ENCODE data around the gene TRMU. TPM values are rescaled to one million over a fixed set of nuclear protein-coding genes. Genes with fewer than 3 reads are reported as not detected.
A peak's percentile ranks its signal among the peaks of the same experiment; 100 is the strongest.
"Not testable (repeated sequence)": the region's sequence is repeated elsewhere in the genome, so short reads cannot be mapped to it uniquely, and the experiment has no call there.

TRMU gene
- total and polyA plus RNA-seq, 5 donors = 31.5 to 48.7 (median 40.2) TPM

DNA sequence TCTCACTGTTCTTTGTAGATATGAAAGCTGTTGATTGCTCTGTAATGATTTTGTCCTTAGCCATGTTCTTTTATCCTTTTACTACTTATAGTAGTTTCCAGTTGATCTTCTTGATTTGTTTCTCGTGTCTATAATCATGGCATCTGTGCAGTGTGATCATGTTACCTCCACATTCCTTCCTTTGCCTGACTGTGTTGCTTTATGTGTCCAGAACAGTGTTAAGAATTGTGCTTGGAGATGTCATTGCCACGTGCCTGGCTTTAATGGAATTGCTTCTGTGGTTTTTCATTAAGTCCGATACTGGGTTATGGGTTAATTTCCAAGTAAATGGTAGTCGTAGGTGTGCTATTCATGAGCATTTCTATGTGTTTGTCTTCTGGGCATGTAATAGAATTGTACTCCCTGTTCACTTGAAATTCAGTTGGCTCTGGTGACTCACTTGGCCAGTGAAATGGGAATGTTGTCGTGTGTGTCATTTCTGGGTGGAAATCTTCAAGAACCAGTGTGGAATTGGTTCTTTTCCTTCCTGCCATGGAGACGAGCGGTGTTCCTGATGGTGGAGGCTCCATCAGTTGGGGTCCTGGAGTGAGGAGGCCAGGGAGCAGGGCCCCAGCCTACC is 32.1 kb upstream of the TRMU start:
- Histone ChIP-seq H3K4me3 (ENCODE audit: low read length) (no peak overlapping the region), H3K9me3 (ENCODE audit: control insufficient read depth, low read length) (no peaks in the 10 kb centered on the region), H3K4me1 (ENCODE audit: control insufficient read depth, insufficient read depth, low read length) (no peaks in the 10 kb centered on the region), H3K27ac (ENCODE audit: low read length) (no peak overlapping the region), H3K27me3 (ENCODE audit: control insufficient read depth, insufficient read depth) (no peaks in the 10 kb centered on the region)
- no peak for DNase-seq
- ATAC-seq = no peak
- 92% methylated on average over 7 of the region's 7 CpGs for WGBS
- intact Hi-C loops (cut with DNase I) = no loop called here

DNA sequence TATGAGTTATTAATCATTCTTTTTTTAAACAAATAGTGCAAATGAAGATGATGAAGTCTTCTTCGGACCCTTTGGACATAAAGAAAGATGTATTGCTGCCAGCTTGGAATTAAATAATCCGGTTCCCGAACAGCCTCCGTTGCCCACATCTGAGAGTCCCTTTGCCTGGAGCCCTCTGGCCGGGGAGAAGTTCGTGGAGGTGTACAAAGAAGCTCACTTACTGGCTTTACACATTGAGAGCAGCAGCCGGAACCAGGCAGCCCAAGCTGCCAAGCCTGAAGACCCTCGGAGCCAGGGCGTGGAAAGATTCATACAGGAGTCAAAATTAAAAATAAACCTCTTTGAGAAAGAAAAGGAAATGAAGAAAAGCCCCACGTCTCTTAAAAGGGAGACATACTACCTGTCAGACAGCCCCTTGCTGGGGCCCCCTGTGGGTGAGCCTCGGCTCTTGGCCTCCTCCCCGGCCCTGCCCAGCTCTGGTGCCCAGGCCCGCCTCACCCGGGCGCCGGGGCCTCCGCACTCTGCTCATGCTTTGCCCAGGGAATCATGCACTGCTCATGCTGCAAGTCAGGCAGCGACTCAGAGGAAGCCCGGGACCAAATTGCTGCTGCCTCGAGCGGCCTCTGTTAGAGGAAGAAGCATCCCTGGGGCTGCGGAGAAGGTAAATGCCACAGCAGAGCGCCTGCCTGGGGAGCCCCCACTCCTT is 27.1 kb upstream of the TRMU start:
- Histone ChIP-seq H3K9me3 (ENCODE audit: control insufficient read depth, low read length) (no peaks in the 10 kb centered on the region), H3K27me3 (ENCODE audit: control insufficient read depth, insufficient read depth) (no peaks in the 10 kb centered on the region), H3K4me1 (ENCODE audit: control insufficient read depth, insufficient read depth, low read length) (no peaks in the 10 kb centered on the region), H3K4me3 (ENCODE audit: low read length) (no peak overlapping the region), H3K27ac (ENCODE audit: low read length) (no peak overlapping the region)
- DNase-seq (no peak), ATAC-seq (peak in 1 of 2 donors; percentile 45)
- intact Hi-C loops (cut with DNase I) = no loop called here
- 87% methylated on average over 23 of the region's 23 CpGs for WGBS

DNA sequence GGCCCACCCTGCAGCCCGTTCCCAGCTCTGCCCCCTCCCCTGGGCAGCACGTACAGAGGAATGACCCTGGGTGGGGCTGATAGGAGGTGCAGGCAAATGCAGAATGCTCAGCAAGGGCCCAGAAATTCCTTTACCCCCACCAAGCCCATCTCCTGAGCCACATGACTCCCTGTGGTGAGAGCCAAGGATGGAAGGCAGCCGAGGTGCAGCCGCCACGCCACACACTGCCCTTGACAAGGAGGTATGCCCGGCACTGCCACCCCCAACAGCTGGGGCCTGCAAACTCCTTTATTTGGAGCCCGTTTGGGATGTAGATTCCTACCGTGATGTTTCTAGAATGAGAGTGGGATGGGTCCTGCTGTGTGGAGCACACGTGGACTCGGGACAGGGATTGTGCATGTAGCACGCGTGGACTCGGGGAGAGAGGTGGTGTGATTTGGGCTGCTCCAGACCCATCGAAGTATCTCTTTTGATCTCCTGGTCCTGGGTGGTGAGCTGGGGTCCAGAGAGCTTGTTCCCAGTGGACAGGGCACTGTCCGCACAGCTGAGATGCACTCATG is 25.9 kb upstream of the TRMU start:
- peak; percentile 66 to 77 for ATAC-seq
- Histone ChIP-seq H3K27me3 (ENCODE audit: control insufficient read depth, insufficient read depth) (no peaks in the 10 kb centered on the region), H3K9me3 (ENCODE audit: control insufficient read depth, low read length) (no peaks in the 10 kb centered on the region), H3K27ac (ENCODE audit: low read length) (peak overlapping the region; percentile 22), H3K4me1 (ENCODE audit: control insufficient read depth, insufficient read depth, low read length) (no peaks in the 10 kb centered on the region), H3K4me3 (ENCODE audit: low read length) (no peak overlapping the region)
- WGBS = 77% methylated on average over 15 of the region's 15 CpGs
- peak in 2 of 3 donors; percentile 73 to 78 for DNase-seq
- intact Hi-C loops (cut with DNase I) = loop anchor here in 2 of 4 donors (5.0 to 10.0 kb wide), 3 partner anchors 187 to 317 kb away; no protein-coding TSS in a partner anchor

DNA sequence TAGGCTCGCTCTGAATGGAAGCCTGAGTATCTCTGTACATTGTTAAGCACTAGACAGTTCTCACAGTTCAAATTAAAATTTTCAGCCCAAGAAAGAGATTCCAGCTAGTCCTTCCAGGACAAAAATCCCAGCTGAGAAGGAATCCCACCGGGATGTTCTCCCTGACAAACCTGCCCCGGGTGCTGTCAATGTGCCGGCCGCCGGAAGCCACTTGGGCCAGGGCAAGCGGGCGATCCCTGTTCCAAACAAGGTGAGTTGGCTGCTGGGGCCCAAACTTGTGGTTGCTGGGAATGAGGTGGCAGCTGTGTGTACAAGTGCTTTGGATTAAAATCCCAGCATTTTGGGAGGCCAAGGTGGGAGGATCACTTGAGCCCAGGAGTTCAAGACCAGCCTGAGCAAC is 23.5 kb upstream of the TRMU start:
- WGBS = 97% methylated on average over 8 of the region's 8 CpGs
- ATAC-seq = no peak
- Histone ChIP-seq H3K27ac (ENCODE audit: low read length) (no peak overlapping the region), H3K27me3 (ENCODE audit: control insufficient read depth, insufficient read depth) (no peaks in the 10 kb centered on the region), H3K9me3 (ENCODE audit: control insufficient read depth, low read length) (no peaks in the 10 kb centered on the region), H3K4me3 (ENCODE audit: low read length) (no peak overlapping the region), H3K4me1 (ENCODE audit: control insufficient read depth, insufficient read depth, low read length) (no peaks in the 10 kb centered on the region)
- DNase-seq = no peak
- intact Hi-C loops (cut with DNase I) = loop anchor here in 2 of 4 donors (5.0 to 10.0 kb wide), 3 partner anchors 190 to 320 kb away; no protein-coding TSS in a partner anchor

DNA sequence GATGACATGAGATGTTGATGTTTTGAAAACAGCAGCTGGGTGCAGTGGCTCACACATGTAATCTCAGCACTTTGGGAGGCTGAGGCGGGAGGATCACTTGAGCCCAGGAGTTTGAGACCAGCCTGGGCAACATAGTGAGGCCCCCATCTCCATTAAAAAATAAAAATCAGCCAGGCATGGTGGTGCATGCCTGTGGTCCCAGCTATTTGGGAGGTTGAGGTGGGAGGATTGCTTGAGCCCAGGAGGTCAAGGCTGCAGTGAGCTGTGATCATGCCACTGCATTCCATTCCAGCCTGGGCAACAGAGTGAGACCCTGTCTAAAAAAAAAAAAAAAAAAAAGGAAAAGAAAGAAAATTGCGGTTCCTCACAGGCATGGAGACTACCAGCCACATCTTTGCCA is 22.7 kb upstream of the TRMU start:
- not testable (repeated sequence) for H3K4me1 ChIP-seq (ENCODE audit: control insufficient read depth, insufficient read depth, low read length); DNase-seq; H3K9me3 ChIP-seq (ENCODE audit: control insufficient read depth, low read length); ATAC-seq; H3K27ac ChIP-seq (ENCODE audit: low read length); H3K27me3 ChIP-seq (ENCODE audit: control insufficient read depth, insufficient read depth); H3K4me3 ChIP-seq (ENCODE audit: low read length)
- WGBS = 99% methylated on average over 2 of the region's 2 CpGs
- intact Hi-C loops (cut with DNase I) = loop anchor here in 2 of 4 donors (5.0 to 10.0 kb wide), 3 partner anchors 191 to 321 kb away; no protein-coding TSS in a partner anchor

DNA sequence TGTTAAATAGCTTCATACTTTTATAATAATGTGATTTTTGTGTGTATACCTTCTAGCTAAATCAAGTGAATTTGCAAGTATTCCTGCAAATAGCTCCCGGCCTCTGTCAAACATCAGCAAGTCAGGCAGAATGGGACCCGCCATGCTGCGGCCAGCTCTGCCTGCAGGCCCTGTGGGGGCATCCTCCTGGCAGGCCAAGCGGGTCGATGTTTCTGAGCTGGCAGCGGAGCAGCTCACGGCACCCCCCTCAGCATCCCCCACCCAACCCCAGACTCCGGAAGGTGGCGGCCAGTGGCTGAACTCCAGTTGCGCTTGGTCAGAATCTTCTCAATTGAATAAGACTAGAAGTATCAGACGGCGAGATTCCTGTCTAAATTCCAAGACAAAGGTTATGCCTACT is 19.5 kb upstream of the TRMU start:
- no peak for ATAC-seq
- no peaks in the 10 kb centered on the region for H3K9me3 ChIP-seq (ENCODE audit: control insufficient read depth, low read length)
- intact Hi-C loops (cut with DNase I) = loop anchor here (2.0 to 10.0 kb wide), 3 partner anchors 189 to 321 kb away; no protein-coding TSS in a partner anchor
- 91% methylated on average over 12 of the region's 12 CpGs for WGBS
- H3K27ac ChIP-seq (ENCODE audit: low read length) = no peak overlapping the region
- no peak overlapping the region for H3K4me3 ChIP-seq (ENCODE audit: low read length)
- no peaks in the 10 kb centered on the region for H3K27me3 ChIP-seq (ENCODE audit: control insufficient read depth, insufficient read depth)
- no peak for DNase-seq
- H3K4me1 ChIP-seq (ENCODE audit: control insufficient read depth, insufficient read depth, low read length) = no peaks in the 10 kb centered on the region

DNA sequence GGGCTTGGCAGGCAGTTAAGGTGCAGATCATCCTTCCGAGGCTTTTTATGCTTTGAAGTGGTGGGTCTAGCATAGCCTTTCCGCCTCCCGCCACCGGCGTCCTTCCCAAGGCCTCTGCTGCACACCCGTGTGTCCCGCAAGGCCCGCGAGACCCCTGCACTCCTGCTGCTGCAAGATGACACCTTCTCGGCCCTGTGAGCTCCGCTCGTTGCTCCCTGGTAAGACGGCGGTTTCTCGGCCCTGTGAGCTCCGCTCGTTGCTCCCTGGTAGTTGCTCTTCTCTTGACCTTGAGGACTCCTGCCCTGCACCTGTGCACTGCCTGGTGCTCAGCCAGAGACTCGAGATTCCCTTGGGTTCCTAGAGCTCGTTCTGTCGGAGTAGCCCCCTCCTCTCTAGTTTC is 17.9 kb upstream of the TRMU start:
- Histone ChIP-seq H3K27ac (ENCODE audit: low read length) (no peak overlapping the region), H3K27me3 (ENCODE audit: control insufficient read depth, insufficient read depth) (no peaks in the 10 kb centered on the region), H3K4me1 (ENCODE audit: control insufficient read depth, insufficient read depth, low read length) (no peaks in the 10 kb centered on the region), H3K9me3 (ENCODE audit: control insufficient read depth, low read length) (no peaks in the 10 kb centered on the region), H3K4me3 (ENCODE audit: low read length) (no peak overlapping the region)
- DNase-seq (no peak), ATAC-seq (no peak)
- intact Hi-C loops (cut with DNase I) = loop anchor here in 2 of 4 donors (5.0 to 10.0 kb wide), 2 partner anchors 190 to 323 kb away; no protein-coding TSS in a partner anchor
- 87% methylated on average over 20 of the region's 20 CpGs for WGBS

DNA sequence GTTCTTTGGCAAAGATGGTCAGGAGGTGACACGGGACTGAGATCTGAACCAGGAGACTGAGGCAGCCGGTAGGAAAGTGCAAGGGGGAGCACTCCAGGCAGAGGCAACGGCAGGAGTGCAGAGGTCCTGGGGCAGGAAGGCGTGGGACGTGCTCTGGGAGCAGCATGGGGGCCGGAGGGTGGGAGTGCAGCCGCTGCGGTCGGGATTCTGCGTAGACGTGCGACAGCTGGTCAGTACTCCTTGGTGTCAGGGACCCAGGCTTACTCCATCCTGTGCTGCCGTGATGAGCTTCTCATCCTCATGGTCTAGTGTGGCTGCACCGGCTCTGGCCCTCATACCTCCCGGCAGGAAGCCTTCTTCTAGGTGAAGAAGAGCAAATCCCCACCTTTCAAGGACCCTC is 16.9 kb upstream of the TRMU start:
- no peak overlapping the region for H3K27ac ChIP-seq (ENCODE audit: low read length)
- no peaks in the 10 kb centered on the region for H3K9me3 ChIP-seq (ENCODE audit: control insufficient read depth, low read length)
- H3K4me1 ChIP-seq (ENCODE audit: control insufficient read depth, insufficient read depth, low read length) = no peaks in the 10 kb centered on the region
- 91% methylated on average over 15 of the region's 15 CpGs for WGBS
- H3K27me3 ChIP-seq (ENCODE audit: control insufficient read depth, insufficient read depth) = no peaks in the 10 kb centered on the region
- ATAC-seq (no peak), DNase-seq (no peak)
- no peak overlapping the region for H3K4me3 ChIP-seq (ENCODE audit: low read length)
- intact Hi-C loops (cut with DNase I) = loop anchor here in 2 of 4 donors (5.0 to 10.0 kb wide), 2 partner anchors 191 to 324 kb away; no protein-coding TSS in a partner anchor

DNA sequence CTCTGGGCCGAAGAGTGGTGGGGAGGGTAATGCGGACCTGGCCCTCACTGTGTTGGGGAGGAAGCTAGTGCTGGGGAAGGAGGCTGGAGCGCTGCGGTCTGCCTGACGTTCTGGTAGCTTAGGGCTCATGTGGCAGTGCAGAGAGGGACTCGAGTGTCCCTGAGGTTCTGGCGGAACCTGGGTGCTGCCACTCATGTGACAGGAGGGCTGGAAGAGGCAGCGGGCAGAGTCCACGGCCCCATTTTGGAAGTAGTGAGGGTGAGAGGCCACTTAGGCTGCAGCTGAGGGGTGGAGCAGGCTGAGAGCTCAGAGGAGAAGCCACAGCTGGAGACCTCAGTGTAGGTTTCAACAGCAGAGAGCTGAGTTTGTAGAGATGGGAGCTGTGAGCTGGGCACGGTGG is 16.2 kb upstream of the TRMU start:
- ATAC-seq (no peak), DNase-seq (no peak)
- no peak overlapping the region for H3K27ac ChIP-seq (ENCODE audit: low read length)
- WGBS = 96% methylated on average over 10 of the region's 10 CpGs
- no peaks in the 10 kb centered on the region for H3K9me3 ChIP-seq (ENCODE audit: control insufficient read depth, low read length)
- H3K27me3 ChIP-seq (ENCODE audit: control insufficient read depth, insufficient read depth) = no peaks in the 10 kb centered on the region
- no peak overlapping the region for H3K4me3 ChIP-seq (ENCODE audit: low read length)
- H3K4me1 ChIP-seq (ENCODE audit: control insufficient read depth, insufficient read depth, low read length) = no peaks in the 10 kb centered on the region
- intact Hi-C loops (cut with DNase I) = loop anchor here in 2 of 4 donors (5.0 to 10.0 kb wide), 2 partner anchors 192 to 325 kb away; no protein-coding TSS in a partner anchor

DNA sequence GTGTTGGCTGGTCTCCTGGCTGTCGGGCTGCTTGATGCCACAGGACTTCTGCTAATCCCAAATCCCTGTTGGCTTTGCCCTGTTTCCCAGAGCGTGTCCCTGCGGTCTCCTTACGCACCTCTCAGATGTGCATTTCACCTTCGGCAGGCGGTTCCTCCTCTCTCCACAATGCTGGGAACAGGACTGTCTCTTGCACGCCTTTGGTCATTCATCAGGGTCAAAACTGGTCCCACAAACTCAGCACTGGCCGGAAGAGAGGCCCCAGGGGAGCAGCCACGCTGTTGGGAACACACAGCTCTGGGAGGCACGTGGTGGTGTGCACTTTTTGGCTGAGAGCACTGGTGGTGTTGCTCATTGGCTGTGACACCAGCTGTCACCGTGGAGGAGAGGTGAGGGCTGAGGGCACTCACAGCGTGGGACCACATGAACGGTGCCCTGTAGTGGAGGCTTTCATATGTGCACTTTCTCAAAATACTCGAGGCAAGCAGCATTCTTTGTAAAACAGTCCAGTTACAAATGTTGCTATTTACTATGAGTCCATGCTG is 15.3 kb upstream of the TRMU start:
- no peaks in the 10 kb centered on the region for H3K27me3 ChIP-seq (ENCODE audit: control insufficient read depth, insufficient read depth)
- DNase-seq = no peak
- no peak overlapping the region for H3K27ac ChIP-seq (ENCODE audit: low read length)
- H3K4me1 ChIP-seq (ENCODE audit: control insufficient read depth, insufficient read depth, low read length) = no peaks in the 10 kb centered on the region
- no peaks in the 10 kb centered on the region for H3K9me3 ChIP-seq (ENCODE audit: control insufficient read depth, low read length)
- ATAC-seq = peak; percentile 55 to 66
- no peak overlapping the region for H3K4me3 ChIP-seq (ENCODE audit: low read length)
- whole genome bisulfite sequencing = 87% methylated on average over 14 of the region's 14 CpGs
- intact Hi-C loops (cut with DNase I) = no loop called here
